ACHN (cell line): ENCODE measurements around the gene PTPN3.

ENCODE experiments used
- DNase-seq: peaks from one replicate; pipeline ENCODE4 v3.0.0-alpha.2; 2015
- in situ Hi-C: cut with HindIII; loops from 2 replicates; pipeline ENCODE4 v1.10.0; 2017; ENCODE audit warnings: low sequenced_read_pairs, low pct_ligation_motif_present, low pct_unique_long_range_greater_than_20kb

PTPN3 gene

DNA sequence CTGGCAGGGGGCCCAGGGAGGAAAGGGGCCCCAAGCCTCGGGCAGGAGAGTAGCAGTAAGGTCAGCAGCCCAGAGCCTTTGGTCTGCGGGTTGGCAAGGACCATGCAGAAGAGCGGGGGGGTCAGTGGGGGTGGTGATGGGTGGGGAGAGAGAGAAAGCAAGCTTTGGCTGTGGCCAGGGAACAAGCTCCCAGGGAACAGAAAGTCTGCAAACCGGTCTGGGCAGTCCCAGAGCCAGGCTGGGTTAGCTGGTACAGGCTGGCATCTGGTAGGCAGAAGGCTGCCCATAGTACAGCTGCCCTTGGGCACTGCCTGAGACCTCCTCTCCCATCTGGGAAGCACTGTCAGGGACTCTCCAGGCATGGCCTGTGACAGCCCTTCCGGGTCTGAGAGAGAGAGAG lies 166.8 kb downstream of the PTPN3 start:
- DNase-seq: no peak
- in situ Hi-C loops: no loop called here

DNA sequence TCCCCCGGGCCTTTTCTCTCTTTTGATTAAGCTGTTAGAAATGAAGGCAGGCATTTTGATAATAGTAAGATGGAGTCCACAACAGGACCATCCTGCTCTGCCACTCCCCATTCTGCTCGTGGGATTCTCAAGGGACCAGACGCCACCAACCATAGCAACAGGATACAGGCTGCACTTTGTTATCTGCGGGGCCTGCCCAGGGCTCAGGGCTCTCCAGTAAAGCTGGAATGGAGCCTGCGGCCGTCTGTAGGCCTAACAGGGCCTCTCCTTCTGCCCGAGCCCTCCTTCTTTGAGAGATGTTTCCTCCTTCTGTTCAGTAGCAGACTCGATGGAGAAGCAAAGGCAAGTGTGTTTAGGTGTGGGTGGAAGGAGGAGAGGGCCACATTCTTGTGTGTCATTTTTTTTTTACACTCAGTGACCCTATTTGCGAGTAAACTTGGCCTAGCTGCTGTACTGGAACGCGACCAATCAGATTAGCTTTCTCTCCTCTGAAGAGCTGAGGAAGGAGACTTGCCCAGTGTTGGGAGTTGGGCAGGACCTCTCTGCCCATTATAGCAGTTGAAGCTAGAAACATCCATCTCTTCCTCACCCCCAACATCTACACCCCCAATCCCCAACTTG lies 168.4 kb downstream of the PTPN3 start:
- in situ Hi-C loops: no loop called here
- DNase-seq: no peak

- no peak for DNase-seq
- in situ Hi-C loops: no loop called here
These were observed 169.0 kb downstream of the PTPN3 start for GRCh38 chr9:109328978-109329637.
